GM13977 (cell line): Measurements from ENCODE around the gene CASZ1.

Source experiments
- DNase-seq: peaks from one replicate; pipeline ENCODE4 v3.0.0; 2012; ENCODE audit warnings: low spot score
- CTCF ChIP-seq: IDR thresholded peaks from 2 replicates; pipeline ENCODE4 v1.5.1; 2012; ENCODE audit warnings: mild to moderate bottlenecking, control low read depth; ENCODE audit not compliant: insufficient read depth; ENCODE audit errors: extremely low read depth, missing control alignments
- in situ Hi-C: fragments of 300-500 bp; cut with MboI; formaldehyde crosslinking; loops from one replicate; pipeline ENCODE4 v1.12.0; 2022; ENCODE audit warnings: low sequenced_read_pairs, low pct_unique_long_range_greater_than_20kb, mixed read lengths, inconsistent platforms; ENCODE audit not compliant: unreplicated experiment

The CASZ1 gene

DNA sequence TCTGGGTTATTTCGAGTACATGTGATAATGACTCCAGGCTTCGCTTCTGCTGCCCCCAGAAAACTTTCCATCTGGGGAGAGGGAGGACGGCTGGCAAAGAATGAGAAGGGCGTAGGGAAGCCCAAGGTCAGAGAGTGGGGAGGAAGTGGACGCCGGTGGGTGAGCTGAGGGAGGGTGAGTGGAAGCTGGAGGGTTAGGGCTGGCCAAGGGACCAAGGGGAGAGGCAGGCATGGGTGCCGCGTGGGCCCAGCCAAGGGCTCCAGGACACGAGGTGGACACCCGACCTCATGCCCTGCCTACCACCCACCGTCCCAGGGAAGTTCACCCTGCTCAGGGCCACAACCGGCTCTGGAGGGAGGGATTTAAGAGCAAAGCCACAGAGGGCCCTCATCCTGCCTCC lies 75.8 kb downstream of the CASZ1 start:
- no peak for DNase-seq
- no peak for TF ChIP-seq CTCF
- in situ Hi-C loops = no loop called here

GRCh38 chr1:10718083-10718415 lies 78.4 kb downstream of the CASZ1 start:
- TF ChIP-seq CTCF = no peak
- DNase-seq = no peak
- in situ Hi-C loops = no loop called here

DNA sequence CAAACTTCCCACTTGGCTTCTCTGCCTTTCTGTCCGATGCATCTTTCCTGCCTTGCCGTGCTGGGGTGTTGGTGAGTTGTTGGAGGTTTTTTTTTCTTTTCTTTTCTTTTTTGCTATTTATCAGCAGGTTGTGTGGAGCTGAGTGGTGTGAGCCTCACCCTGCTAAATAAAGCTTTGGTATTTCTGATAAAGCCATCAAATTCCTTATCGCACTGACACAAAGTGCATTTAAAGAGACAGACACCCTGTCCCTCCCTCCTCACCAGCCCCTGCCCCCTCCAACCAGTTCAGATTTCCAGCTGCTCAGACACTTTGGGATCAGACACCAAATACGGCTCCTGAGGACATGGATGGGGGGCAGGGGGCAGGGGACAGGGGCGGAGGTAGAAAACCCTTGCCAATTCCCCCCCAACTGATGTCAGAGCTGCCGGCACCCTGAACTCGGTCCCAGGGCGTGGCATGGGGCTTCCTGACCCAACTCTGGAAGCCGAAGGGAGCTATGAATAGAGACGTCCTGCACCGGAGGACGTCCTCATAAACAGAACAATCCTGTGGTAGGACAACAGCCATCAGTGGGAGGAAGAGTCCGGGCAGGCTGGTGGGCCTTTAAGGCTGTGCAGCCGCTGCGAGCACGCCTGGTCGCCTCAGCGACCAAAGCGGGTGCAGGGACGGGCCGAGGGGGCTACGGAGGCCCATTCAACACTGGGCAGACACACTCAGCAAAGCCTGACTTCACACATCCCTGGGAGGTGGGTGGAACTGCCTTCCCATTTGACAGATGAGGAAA lies 79.0 kb downstream of the CASZ1 start:
- no peak for DNase-seq
- in situ Hi-C loops = no loop called here
- TF ChIP-seq CTCF = no peak

DNA sequence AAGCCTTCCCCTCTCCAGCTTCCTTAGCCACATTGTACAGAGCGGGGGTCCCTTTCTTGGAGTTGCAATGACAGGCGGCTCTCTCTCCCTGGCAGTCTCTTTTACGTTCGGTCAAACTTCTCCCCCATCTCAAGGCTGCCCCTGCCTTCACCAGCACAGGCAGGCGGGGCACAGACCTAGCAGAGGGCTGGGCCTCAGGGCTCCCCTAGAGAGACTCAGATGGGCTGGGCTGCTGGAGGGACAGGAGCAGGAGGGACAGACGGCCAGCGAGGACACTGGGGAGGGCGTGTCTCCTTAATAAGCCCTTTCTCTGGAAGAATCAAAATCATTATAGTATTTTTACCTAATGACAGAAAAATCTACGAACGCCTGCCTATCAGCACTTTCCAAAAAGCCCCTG lies 79.6 kb downstream of the CASZ1 start:
- no peak for TF ChIP-seq CTCF
- in situ Hi-C loops = no loop called here
- DNase-seq = no peak

- in situ Hi-C loops = no loop called here
- no peak for TF ChIP-seq CTCF
- no peak for DNase-seq
Observed at GRCh38 chr1:10714337-10715114, 81.9 kb downstream of the CASZ1 start.

- in situ Hi-C loops = no loop called here
- no peak for DNase-seq
- no peak for TF ChIP-seq CTCF
Observed at GRCh38 chr1:10713614-10714013, 82.8 kb downstream of the CASZ1 start.
